Measurements from ENCODE around the gene CKAP2L.

The CKAP2L gene

GRCh38 chr2:112760149-112760548 lies 4.3 kb downstream of the CKAP2L start:
- no peak for DNase-seq

GRCh38 chr2:112758711-112759110 lies 5.7 kb downstream of the CKAP2L start:
- no peak for DNase-seq

GRCh38 chr2:112757265-112757664 lies 7.1 kb downstream of the CKAP2L start:
- DNase-seq, result no peak

- no peak for DNase-seq
Measured at GRCh38 chr2:112756207-112756606, 8.2 kb downstream of the CKAP2L start.

- DNase-seq, result no peak
Measured at GRCh38 chr2:112755444-112755843, 9.0 kb downstream of the CKAP2L start.

- DNase-seq, result no peak
Measured at GRCh38 chr2:112754564-112754963, 9.8 kb downstream of the CKAP2L start.

GRCh38 chr2:112752667-112753066 lies 11.7 kb downstream of the CKAP2L start:
- DNase-seq, result no peak

GRCh38 chr2:112751451-112752197 lies 12.8 kb downstream of the CKAP2L start:
- DNase-seq, result no peak

GRCh38 chr2:112750560-112750843 lies 13.9 kb downstream of the CKAP2L start:
- DNase-seq, result no peak

- peak; percentile 85 for DNase-seq
Measured at GRCh38 chr2:112749755-112750559, 14.5 kb downstream of the CKAP2L start.

- DNase-seq, result no peak
Measured at GRCh38 chr2:112740527-112740926, 23.9 kb downstream of the CKAP2L start.

GRCh38 chr2:112737542-112738232 lies 26.7 kb downstream of the CKAP2L start:
- DNase-seq, result no peak

- DNase-seq, result no peak
Measured at GRCh38 chr2:112733871-112734270, 30.5 kb downstream of the CKAP2L start.

- no peak for DNase-seq
Measured at GRCh38 chr2:112733456-112733855, 31.0 kb downstream of the CKAP2L start.

- DNase-seq, result no peak
Measured at GRCh38 chr2:112731479-112731878, 32.9 kb downstream of the CKAP2L start.

- DNase-seq, result no peak
Measured at GRCh38 chr2:112730791-112731190, 33.6 kb downstream of the CKAP2L start.

- no peak for DNase-seq
Measured at GRCh38 chr2:112730216-112730615, 34.2 kb downstream of the CKAP2L start.

GRCh38 chr2:112728378-112729175 lies 35.8 kb downstream of the CKAP2L start:
- no peak for DNase-seq

GRCh38 chr2:112728029-112728362 lies 36.4 kb downstream of the CKAP2L start:
- DNase-seq, result no peak

- no peak for DNase-seq
Measured at GRCh38 chr2:112727276-112728028, 37.0 kb downstream of the CKAP2L start.

- DNase-seq, result peak; percentile 90
Measured at GRCh38 chr2:112726487-112727190, 37.8 kb downstream of the CKAP2L start.
